Lower leg skin (tissue), 4 donors: Measurements from ENCODE around the gene MED9. TPM values are rescaled to one million over a fixed set of nuclear protein-coding genes. Genes with fewer than 3 reads are reported as not detected.

Experiments
- DNase-seq, 2 donors: peaks; one replicate each; pipeline ENCODE4 v3.0.0-alpha.2; 2019; ENCODE audit warnings: low spot score in 2 of 2
- H3K4me3 ChIP-seq: fragments of 200-600 bp; sonication (generic); 2 replicates; pipeline ENCODE4 v1.5.1; 2017; ENCODE audit warnings: mild to moderate bottlenecking, low read depth; ENCODE audit not compliant: poor library complexity, severe bottlenecking
- CTCF ChIP-seq, 3 donors: fragments of 450-650 bp; IDR thresholded peaks; one replicate each; pipeline ENCODE4 v1.5.1; 2016; ENCODE audit warnings: antibody characterized with exemption in 3 of 3, mild to moderate bottlenecking in 3 of 3, moderate library complexity in 2 of 3
- POLR2A ChIP-seq, 2 donors: fragments of 450-650 bp; IDR thresholded peaks; one replicate each; pipeline ENCODE4 v1.6.1; 2016 to 2017; ENCODE audit warnings: antibody characterized with exemption in 2 of 2, mild to moderate bottlenecking in 1 of 2, moderate library complexity in 1 of 2
- WGBS, 2 donors: methylation state at CpG; one replicate each; pipeline ENCODE4 v1.1.5; 2018; 5-methylcytosine and 5-hydroxymethylcytosine counted together
- intact Hi-C: fragments of 100-400 bp; cut with DNase I; formaldehyde crosslinking; loops from one replicate; pipeline ENCODE4 v1.15.0; 2023; ENCODE audit warnings: low total_unique reads
- total RNA-seq, 4 donors: library from RNA; depleted of rRNA; stranded (reverse); fragments of >200 nt; gene quantifications; one replicate each; pipeline ENCODE4 v1.1.0, GENCODE V29; 2016

MED9 gene
- total RNA-seq, 4 donors from 2014 or later: 14.8 to 29.3 (median 24.2) TPM

DNA sequence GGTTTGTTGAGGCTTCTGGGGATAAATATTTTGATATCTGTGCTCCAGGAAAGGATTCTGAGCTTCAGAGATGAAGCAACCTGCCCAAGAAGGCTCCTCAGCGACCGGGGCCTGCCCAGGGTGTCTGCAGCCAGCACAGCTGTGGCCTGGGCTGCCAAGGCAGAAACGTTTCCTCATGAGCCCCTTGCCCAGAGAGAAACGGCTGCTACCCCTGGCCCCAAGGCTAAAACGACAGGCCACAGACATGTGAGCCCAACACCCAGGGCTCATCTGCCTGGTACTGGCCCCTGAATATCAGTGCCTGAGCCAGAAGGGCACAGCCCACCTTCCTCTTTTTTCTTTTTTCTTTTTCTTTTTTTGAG is 64.8 kb downstream of the MED9 start:
- intact Hi-C loops: no loop called here
- no peak overlapping the region for H3K4me3 ChIP-seq
- no peak for TF ChIP-seq CTCF (IDR thresholded peaks at IDR 0.05)
- TF ChIP-seq POLR2A (IDR thresholded peaks at IDR 0.05): no peak
- 38 to 44% methylated on average over 5 of the region's 5 CpGs for WGBS, 2 donors
- DNase-seq: no peak

Other genes starting within 250 kb of the MED9 start
- 10 to 100 TPM; 33.4 to 54.8 (median 39.1) TPM for gene FLCN, start 239.8 kb upstream of the MED9 start, total RNA-seq
- 10 to 100 TPM; 50.8 to 68.0 (median 59.6) TPM for gene COPS3, start 195.8 kb upstream of the MED9 start, total RNA-seq
- 1 to 10 TPM in 2 of 4 donors, under 1 TPM in 2; 0.53 to 4.5 (median 1.1) TPM for gene NT5M, start 173.6 kb upstream of the MED9 start, total RNA-seq
- gene RASD1, start 19.4 kb downstream of the MED9 start, total RNA-seq: 10 to 100 TPM; 25.5 to 79.9 (median 40.6) TPM
- 10 to 100 TPM; 29.9 to 47.5 (median 44.3) TPM for gene PEMT, start 114.7 kb downstream of the MED9 start, total RNA-seq
- 10 to 100 TPM; 19.4 to 38.2 (median 35.3) TPM for gene RAI1, start 204.5 kb downstream of the MED9 start, total RNA-seq